HG02678 (cell line): ENCODE measurements around the gene RPS3A.
"Not testable (repeated sequence)": the region's sequence is repeated elsewhere in the genome, so short reads cannot be mapped to it uniquely, and the experiment has no call there.

ENCODE experiments used
- ATAC-seq: cut with Tn5 transposase; IDR thresholded peaks from one replicate; pipeline ENCODE4 v1.9.1; 2021; ENCODE audit warnings: mild to moderate bottlenecking, moderate library complexity; ENCODE audit not compliant: unreplicated experiment

The RPS3A gene

GRCh38 chr4:151099229-151099975 lies at the start of gene RPS3A:
TSS of gene RPS3A (plus strand) at chr4:151099628. CDS start at chr4:151099653, 25 bp downstream.
- ATAC-seq: peak; percentile 94

- ATAC-seq: peak; percentile 6
Observed at GRCh38 chr4:151052785-151053184, 46.6 kb upstream of the RPS3A start.

DNA sequence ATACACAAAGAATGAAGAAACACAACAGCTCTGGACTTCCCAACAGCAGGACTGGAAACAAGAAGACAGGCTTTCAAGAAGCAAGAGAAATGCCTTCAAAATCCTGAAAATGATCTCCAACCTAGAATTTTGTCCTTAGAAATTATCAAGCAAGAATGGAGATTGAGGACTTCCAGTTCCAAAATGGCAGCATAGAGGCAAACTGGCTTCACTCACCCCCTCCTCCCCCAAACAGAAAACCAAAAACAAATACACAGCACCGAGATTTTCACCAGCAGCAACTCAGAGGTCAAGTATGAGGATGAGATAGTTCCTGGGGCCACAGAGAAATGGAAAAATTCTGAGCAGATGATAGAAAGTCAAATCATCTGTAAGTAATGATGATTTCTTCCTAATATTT lies 43.9 kb upstream of the RPS3A start:
- no peak for ATAC-seq

- not testable (repeated sequence) for ATAC-seq
Observed at GRCh38 chr4:151063143-151063542, 36.3 kb upstream of the RPS3A start.

GRCh38 chr4:151067316-151067970 lies 32.0 kb upstream of the RPS3A start:
- ATAC-seq: no peak

GRCh38 chr4:151074416-151074916 lies 25.0 kb upstream of the RPS3A start:
- no peak for ATAC-seq

DNA sequence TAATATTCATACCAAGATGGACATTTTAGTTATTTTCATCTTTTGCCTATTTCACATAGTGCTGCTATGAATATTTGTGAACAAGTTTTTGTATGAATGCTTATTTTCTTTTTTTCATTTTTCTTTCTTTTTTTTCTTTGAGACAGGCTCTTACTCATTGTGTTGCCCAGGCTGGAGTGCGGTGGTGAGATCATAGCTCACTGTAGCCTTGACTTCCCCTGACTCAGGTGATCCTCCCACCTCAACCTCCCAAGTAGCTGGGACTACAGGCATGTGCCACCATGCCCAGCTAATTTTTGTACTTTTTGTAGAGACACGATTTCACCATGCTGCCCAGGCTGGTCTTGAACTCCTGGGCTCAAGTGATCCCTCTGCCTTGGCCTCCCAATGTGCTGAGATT lies 21.4 kb upstream of the RPS3A start:
- not testable (repeated sequence) for ATAC-seq

- no peak for ATAC-seq
Observed at GRCh38 chr4:151087467-151087866, 12.0 kb upstream of the RPS3A start.

DNA sequence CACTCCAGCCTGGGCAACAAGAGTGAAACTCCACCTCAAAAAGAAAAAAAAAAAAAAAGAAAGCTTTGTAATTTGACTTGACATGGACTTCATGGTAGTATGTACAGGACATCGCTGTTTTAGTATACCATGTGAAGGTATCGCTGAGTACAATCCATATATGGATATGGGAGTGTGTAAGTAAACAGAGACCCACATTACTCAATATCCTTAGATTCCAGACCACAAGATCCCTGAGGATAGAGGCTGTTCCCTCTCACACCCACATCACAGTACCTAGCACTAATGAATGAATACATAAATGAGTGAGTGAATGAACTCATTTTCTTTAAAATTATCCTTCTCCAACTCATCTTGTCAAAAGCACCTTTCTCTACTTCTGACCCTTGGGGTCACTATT lies 8.4 kb upstream of the RPS3A start:
- no peak for ATAC-seq

DNA sequence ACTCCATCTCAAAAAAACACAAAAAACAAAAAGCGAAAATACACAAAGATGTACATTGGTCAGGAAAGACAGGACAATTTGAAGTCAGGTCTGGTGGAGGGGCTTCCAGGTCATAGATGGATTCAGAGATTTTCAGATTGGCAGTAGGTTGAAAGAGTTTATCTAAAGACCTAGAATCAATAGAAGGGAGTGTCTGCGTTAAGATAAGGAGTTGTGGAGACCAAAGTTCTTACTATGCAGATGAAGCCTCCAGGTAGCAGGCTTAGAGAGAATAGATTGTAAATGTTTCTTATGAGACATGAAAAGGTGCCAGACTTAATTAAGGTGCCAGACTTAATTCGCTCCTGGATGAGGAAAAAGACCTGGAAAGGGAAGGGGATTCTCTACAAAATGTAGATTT lies 6.9 kb upstream of the RPS3A start:
- no peak for ATAC-seq

GRCh38 chr4:151093203-151093602 lies 6.2 kb upstream of the RPS3A start:
- no peak for ATAC-seq

GRCh38 chr4:151094290-151094751 lies 5.1 kb upstream of the RPS3A start:
- ATAC-seq: no peak

- no peak for ATAC-seq
Observed at GRCh38 chr4:151095142-151095541, 4.3 kb upstream of the RPS3A start.

- ATAC-seq: no peak
Observed at GRCh38 chr4:151097759-151098158, 1.7 kb upstream of the RPS3A start.

GRCh38 chr4:151098979-151099228 lies 524 bp upstream of the RPS3A start:
- ATAC-seq: no peak

DNA sequence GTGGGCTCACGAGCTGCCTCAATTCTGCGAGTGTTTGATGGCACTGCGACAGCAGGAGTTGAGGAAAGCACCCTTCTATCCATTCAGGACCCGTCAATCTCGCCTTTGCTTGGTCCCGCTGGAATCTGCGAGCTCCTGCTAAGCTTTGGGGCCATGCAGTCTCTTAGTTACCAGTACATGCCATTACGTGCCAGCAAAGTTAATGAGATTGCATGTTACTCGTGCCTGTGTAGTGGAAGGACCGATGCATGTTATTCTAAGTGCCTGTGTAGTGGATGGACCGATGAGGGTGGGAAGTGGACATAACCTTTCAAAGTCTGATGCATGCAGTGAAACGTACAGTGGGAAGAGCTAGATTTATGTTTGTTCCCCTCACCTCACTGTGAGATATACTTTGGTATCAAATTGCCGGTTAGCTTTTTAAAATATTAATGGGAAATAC lies 569 bp downstream of the RPS3A start:
- ATAC-seq: peak; percentile 3

GRCh38 chr4:151100531-151100930 lies 1.1 kb downstream of the RPS3A start:
- ATAC-seq: no peak

DNA sequence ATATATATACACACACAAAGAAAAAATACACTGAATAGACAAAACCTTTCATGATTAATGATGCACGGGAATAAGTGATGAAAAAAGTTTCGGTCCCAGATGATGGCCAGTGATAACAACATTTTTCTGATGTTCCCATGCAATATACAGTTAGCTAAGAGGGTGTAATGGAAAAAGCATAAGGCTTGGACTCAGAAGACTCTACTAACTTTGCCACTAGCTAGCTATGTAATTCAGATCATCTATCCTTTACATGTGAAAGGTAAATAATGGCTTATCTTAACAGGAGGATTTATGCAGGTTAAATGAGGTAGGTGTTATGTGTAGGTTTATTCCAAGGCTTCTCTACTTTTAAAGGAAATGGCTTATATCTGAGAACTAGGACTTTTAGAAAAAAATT lies 4.3 kb downstream of the RPS3A start:
- no peak for ATAC-seq

- no peak for ATAC-seq
Observed at GRCh38 chr4:151104621-151105020, 5.2 kb downstream of the RPS3A start.

- ATAC-seq: no peak
Observed at GRCh38 chr4:151105454-151106032, 6.1 kb downstream of the RPS3A start.

DNA sequence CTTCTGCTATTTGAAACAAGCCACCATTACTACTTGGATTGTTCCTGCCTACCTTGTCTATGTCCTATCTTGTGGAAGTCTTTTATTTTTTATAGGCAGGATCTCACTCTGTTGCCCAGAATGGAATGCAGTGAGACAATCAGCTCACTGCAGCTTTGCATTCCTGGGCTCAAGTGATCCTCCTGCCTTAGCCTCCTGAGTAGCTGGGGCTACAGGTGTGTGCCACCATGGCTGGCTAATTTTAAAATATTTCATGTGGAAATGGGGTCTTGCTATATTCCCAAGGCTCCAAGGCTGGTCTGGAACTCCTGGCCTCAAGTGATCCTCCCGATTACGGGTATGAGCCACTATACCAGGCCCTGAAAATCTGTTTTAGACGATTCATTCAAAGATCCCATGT lies 7.6 kb downstream of the RPS3A start:
- no peak for ATAC-seq

GRCh38 chr4:151110236-151110635 lies 10.8 kb downstream of the RPS3A start:
- no peak for ATAC-seq
